ENCODE measurements around the gene TCEAL4. TPM values are rescaled to one million over a fixed set of nuclear protein-coding genes. Genes with fewer than 3 reads are reported as not detected.

TCEAL4 gene
- total and polyA plus RNA-seq, 2 of the 13 experiments (the other 11 are each of a cell fraction or from before 2014, with no cell fraction given), result 12.6 to 31.0 TPM

DNA sequence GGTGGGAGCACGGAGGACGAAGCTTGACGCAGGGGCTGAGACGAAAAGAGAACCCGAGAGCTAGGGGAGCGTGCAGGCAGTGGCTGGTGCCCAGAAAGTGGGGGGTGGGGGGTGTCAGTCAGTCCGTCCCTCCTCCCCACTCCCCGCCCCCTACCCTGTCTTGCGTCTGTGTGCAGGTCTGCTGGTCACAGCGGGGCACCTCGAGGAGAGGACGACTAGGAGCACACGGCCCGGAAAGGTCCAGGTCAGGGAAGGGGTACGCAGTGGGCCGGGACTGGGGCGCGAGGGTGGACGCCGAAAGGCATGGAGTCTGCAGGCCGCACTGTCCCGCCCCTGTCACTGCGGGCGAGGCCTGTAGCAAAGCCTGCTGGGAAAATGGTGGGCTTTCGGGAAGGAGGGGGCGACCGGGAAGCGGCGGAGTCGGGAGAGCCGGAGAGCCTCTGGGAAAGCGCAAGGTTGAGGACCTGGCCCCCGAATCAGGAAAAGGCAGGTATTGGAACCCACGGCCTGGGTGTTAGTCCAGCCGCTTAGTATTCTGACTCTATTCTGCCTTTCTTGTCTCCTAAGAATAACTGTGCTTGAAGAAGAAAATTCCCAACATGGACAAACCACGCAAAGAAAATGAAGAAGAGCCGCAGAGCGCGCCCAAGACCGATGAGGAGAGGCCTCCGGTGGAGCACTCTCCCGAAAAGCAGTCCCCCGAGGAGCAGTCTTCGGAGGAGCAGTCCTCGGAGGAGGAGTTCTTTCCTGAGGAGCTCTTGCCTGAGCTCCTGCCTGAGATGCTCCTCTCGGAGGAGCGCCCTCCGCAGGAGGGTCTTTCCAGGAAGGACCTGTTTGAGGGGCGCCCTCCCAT is 44.2 kb downstream of the TCEAL4 start (continued):
- TF ChIP-seq, protein P1, sequence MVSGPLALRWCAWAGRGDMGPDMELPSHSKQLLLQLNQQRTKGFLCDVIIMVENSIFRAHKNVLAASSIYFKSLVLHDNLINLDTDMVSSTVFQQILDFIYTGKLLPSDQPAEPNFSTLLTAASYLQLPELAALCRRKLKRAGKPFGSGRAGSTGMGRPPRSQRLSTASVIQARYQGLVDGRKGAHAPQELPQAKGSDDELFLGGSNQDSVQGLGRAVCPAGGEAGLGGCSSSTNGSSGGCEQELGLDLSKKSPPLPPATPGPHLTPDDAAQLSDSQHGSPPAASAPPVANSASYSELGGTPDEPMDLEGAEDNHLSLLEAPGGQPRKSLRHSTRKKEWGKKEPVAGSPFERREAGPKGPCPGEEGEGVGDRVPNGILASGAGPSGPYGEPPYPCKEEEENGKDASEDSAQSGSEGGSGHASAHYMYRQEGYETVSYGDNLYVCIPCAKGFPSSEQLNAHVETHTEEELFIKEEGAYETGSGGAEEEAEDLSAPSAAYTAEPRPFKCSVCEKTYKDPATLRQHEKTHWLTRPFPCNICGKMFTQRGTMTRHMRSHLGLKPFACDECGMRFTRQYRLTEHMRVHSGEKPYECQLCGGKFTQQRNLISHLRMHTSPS (CRISPR knock-in tag; IDR thresholded peaks at IDR 0.05; ENCODE audit: low read depth), result no peak
- TF ChIP-seq, protein P2, sequence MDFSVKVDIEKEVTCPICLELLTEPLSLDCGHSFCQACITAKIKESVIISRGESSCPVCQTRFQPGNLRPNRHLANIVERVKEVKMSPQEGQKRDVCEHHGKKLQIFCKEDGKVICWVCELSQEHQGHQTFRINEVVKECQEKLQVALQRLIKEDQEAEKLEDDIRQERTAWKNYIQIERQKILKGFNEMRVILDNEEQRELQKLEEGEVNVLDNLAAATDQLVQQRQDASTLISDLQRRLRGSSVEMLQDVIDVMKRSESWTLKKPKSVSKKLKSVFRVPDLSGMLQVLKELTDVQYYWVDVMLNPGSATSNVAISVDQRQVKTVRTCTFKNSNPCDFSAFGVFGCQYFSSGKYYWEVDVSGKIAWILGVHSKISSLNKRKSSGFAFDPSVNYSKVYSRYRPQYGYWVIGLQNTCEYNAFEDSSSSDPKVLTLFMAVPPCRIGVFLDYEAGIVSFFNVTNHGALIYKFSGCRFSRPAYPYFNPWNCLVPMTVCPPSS (IDR thresholded peaks at IDR 0.05), result no peak
- no peak for TF ChIP-seq ERF (CRISPR knock-in tag; IDR thresholded peaks at IDR 0.05)
- no peak for TF ChIP-seq ZNF468 (CRISPR knock-in tag; IDR thresholded peaks at IDR 0.05)
- peak; percentile 65; the same call in 1 of the 2 replicates for TF ChIP-seq DMAP1 (CRISPR knock-in tag; IDR thresholded peaks at IDR 0.05)
- no peak for TF ChIP-seq HOXA5 (CRISPR knock-in tag; IDR thresholded peaks at IDR 0.05)
- TF ChIP-seq NONO (IDR thresholded peaks at IDR 0.05), result no peak
- TF ChIP-seq NONO (CRISPR knock-in tag; conservative IDR thresholded peaks at IDR 0.05), result no peak
- no peak for TF ChIP-seq NCOA1 (CRISPR knock-in tag; IDR thresholded peaks at IDR 0.05)
- TF ChIP-seq ZSCAN21 (CRISPR knock-in tag; IDR thresholded peaks at IDR 0.05; ENCODE audit: borderline replicate concordance), result no peak; the same call in 1 of the 2 replicates
- TF ChIP-seq JUN (CRISPR knock-in tag; IDR thresholded peaks at IDR 0.05), result no peak
- TF ChIP-seq SRF (IDR thresholded peaks at IDR 0.05; ENCODE audit: low read depth, low read length), result no peak
- no peak for TF ChIP-seq ZSCAN20 (CRISPR knock-in tag; IDR thresholded peaks at IDR 0.05; ENCODE audit: borderline replicate concordance)
- TF ChIP-seq, protein P3, sequence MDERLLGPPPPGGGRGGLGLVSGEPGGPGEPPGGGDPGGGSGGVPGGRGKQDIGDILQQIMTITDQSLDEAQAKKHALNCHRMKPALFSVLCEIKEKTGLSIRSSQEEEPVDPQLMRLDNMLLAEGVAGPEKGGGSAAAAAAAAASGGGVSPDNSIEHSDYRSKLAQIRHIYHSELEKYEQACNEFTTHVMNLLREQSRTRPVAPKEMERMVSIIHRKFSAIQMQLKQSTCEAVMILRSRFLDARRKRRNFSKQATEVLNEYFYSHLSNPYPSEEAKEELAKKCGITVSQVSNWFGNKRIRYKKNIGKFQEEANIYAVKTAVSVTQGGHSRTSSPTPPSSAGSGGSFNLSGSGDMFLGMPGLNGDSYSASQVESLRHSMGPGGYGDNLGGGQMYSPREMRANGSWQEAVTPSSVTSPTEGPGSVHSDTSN (CRISPR knock-in tag; IDR thresholded peaks at IDR 0.05), result no peak
- TF ChIP-seq, protein P4, sequence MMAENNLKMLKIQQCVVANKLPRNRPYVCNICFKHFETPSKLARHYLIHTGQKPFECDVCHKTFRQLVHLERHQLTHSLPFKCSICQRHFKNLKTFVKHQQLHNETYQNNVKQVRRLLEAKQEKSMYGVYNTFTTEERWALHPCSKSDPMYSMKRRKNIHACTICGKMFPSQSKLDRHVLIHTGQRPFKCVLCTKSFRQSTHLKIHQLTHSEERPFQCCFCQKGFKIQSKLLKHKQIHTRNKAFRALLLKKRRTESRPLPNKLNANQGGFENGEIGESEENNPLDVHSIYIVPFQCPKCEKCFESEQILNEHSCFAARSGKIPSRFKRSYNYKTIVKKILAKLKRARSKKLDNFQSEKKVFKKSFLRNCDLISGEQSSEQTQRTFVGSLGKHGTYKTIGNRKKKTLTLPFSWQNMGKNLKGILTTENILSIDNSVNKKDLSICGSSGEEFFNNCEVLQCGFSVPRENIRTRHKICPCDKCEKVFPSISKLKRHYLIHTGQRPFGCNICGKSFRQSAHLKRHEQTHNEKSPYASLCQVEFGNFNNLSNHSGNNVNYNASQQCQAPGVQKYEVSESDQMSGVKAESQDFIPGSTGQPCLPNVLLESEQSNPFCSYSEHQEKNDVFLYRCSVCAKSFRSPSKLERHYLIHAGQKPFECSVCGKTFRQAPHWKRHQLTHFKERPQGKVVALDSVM (CRISPR knock-in tag; IDR thresholded peaks at IDR 0.05), result no peak
- no peak for TF ChIP-seq ZEB1 (IDR thresholded peaks at IDR 0.05; ENCODE audit: insufficient replicate concordance, low read depth)
- TF ChIP-seq, protein P5, sequence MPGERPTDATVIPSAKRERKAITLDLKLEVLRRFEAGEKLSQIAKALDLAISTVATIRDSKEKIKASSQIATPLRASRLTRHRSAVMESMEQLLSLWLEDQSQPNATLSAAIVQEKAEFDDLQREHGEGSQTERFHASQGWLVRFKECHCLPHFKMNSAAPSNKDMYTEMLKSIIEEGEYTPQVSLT (CRISPR knock-in tag; IDR thresholded peaks at IDR 0.05; ENCODE audit: borderline replicate concordance, low read depth), result no peak
- no peak for TF ChIP-seq TBP (CRISPR knock-in tag; IDR thresholded peaks at IDR 0.05)
- TF ChIP-seq, protein P6, sequence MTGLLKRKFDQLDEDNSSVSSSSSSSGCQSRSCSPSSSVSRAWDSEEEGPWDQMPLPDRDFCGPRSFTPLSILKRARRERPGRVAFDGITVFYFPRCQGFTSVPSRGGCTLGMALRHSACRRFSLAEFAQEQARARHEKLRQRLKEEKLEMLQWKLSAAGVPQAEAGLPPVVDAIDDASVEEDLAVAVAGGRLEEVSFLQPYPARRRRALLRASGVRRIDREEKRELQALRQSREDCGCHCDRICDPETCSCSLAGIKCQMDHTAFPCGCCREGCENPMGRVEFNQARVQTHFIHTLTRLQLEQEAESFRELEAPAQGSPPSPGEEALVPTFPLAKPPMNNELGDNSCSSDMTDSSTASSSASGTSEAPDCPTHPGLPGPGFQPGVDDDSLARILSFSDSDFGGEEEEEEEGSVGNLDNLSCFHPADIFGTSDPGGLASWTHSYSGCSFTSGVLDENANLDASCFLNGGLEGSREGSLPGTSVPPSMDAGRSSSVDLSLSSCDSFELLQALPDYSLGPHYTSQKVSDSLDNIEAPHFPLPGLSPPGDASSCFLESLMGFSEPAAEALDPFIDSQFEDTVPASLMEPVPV (CRISPR knock-in tag; IDR thresholded peaks at IDR 0.05), result 0 out of 2 replicates have a peak, but pooled peaks have one; percentile 45
- TF ChIP-seq ZNF232 (CRISPR knock-in tag; IDR thresholded peaks at IDR 0.05; ENCODE audit: borderline replicate concordance), result no peak
- no peak for TF ChIP-seq BCL6 (CRISPR knock-in tag; IDR thresholded peaks at IDR 0.05)
- no peak for TF ChIP-seq ZNF577 (CRISPR knock-in tag; IDR thresholded peaks at IDR 0.05; ENCODE audit: borderline replicate concordance, low read depth)

Data from HepG2 (cell line).